Thoracic aorta (tissue), 2 donors: Measurements from ENCODE around the gene RILPL1. TPM values are rescaled to one million over a fixed set of nuclear protein-coding genes. Genes with fewer than 3 reads are reported as not detected.
"Not testable (repeated sequence)": the region's sequence is repeated elsewhere in the genome, so short reads cannot be mapped to it uniquely, and the experiment has no call there.

Source experiments
- ATAC-seq: fragments of 150-250 bp; one replicate; pipeline ENCODE4 v1.8.0; 2017; ENCODE audit warnings: low read depth; ENCODE audit not compliant: insufficient number of reproducible peaks, low FRiP score
- DNase-seq: peaks from one replicate; pipeline ENCODE4 v3.0.0-alpha.2; 2020; ENCODE audit warnings: low spot score
- H3K27ac ChIP-seq, 2 donors: fragments of 200-600 bp; sonication (generic); 1 replicate in 1 of 2; 2 replicates in 1 of 2; pipeline ENCODE4 v1.5.1; 2016; ENCODE audit warnings: mild to moderate bottlenecking in 2 of 2, moderate library complexity in 2 of 2
- H3K27me3 ChIP-seq: fragments of 200-600 bp; sonication (generic); replicated peaks from 2 replicates; pipeline ENCODE4 v1.6.0; 2016; ENCODE audit warnings: mild to moderate bottlenecking; ENCODE audit not compliant: insufficient read depth
- H3K36me3 ChIP-seq: fragments of 200-600 bp; sonication (generic); one replicate; pipeline ENCODE4 v1.5.1; 2016
- H3K4me1 ChIP-seq, 2 donors: fragments of 200-600 bp; sonication (generic); 1 replicate in 1 of 2; 2 replicates in 1 of 2; pipeline versions ENCODE4 v1.5.1 to v1.6.0; 2016; ENCODE audit warnings: low read depth in 2 of 2, mild to moderate bottlenecking in 1 of 2; ENCODE audit not compliant: control insufficient read depth in 1 of 2
- H3K4me3 ChIP-seq: fragments of 200-600 bp; sonication (generic); 2 replicates; pipeline ENCODE4 v1.5.1; 2016; ENCODE audit warnings: mild to moderate bottlenecking
- H3K9me3 ChIP-seq: fragments of 200-600 bp; sonication (generic); 2 replicates; pipeline ENCODE4 v1.5.1; 2016
- total RNA-seq, 2 donors: library from RNA; depleted of rRNA; stranded (reverse); fragments of >200 nt; gene quantifications; one replicate each; pipeline versions ENCODE4 v1.1.0 to v1.2.3, GENCODE V29; 2016
- TF ChIP-seq, protein P1 (sequence below): fragments of 200-600 bp; sonication (generic); IDR thresholded peaks from one replicate; pipeline ENCODE4 v1.5.1; 2019; ENCODE audit warnings: antibody characterized with exemption

Gene RILPL1
- total RNA-seq, 2 donors from 2014 or later: 29.0 to 49.7 TPM

DNA sequence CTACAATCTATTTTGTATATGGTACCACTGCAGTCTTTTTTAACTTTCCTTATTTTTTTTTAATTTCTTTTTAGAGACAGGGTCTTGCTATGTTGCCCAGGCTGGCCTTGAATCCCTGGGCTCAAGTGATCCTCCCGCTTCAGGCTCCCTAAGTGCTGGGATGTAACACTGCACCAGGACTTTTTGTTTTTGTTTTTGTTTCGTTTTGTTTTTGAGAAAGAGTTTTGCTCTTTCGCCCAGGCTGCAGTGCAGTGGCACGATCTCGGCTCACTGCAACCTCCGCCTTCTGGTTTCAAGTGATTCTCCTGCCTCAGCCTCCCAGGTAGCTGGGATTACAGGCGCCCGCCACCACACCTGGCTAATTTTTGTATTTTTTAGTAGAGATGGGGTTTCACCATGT is 104.4 kb downstream of the RILPL1 start:
- peaks cover 32% of the 10 kb centered on the region for H3K36me3 ChIP-seq
- H3K27ac ChIP-seq, ATAC-seq, H3K4me3 ChIP-seq, H3K27me3 ChIP-seq, H3K9me3 ChIP-seq, DNase-seq: not testable (repeated sequence)
- H3K4me1 ChIP-seq: peaks cover 14 to 20% of the 10 kb centered on the region in 2 donors

DNA sequence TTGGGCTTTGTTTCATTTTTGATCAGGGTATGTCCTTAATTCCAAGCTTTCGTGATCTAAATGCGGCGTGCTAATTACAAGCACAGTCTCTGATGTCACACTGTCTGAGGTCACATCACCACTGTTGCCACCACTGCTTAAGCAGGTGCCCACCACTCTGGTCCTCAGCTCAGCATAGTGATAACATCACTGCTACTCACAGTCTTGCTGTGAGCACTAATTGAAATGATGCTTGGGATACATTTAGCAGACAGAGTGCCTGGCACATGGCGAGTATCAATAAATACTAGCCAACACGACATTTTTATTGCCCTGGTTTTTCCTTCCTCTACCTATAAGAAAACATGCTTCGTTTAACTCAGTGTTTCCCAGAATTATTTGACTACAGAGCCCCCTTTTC is 104.9 kb downstream of the RILPL1 start:
- Histone ChIP-seq H3K27me3 (no peaks in the 10 kb centered on the region), H3K36me3 (peaks cover 32% of the 10 kb centered on the region), H3K4me1 (peaks cover 11 to 15% of the 10 kb centered on the region in 2 donors), H3K27ac (no peak overlapping the region), H3K4me3 (no peak overlapping the region), H3K9me3 (no peaks in the 10 kb centered on the region)
- TF ChIP-seq, protein P1, sequence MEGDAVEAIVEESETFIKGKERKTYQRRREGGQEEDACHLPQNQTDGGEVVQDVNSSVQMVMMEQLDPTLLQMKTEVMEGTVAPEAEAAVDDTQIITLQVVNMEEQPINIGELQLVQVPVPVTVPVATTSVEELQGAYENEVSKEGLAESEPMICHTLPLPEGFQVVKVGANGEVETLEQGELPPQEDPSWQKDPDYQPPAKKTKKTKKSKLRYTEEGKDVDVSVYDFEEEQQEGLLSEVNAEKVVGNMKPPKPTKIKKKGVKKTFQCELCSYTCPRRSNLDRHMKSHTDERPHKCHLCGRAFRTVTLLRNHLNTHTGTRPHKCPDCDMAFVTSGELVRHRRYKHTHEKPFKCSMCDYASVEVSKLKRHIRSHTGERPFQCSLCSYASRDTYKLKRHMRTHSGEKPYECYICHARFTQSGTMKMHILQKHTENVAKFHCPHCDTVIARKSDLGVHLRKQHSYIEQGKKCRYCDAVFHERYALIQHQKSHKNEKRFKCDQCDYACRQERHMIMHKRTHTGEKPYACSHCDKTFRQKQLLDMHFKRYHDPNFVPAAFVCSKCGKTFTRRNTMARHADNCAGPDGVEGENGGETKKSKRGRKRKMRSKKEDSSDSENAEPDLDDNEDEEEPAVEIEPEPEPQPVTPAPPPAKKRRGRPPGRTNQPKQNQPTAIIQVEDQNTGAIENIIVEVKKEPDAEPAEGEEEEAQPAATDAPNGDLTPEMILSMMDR: no peak
- ATAC-seq: no peak
- DNase-seq: no peak

DNA sequence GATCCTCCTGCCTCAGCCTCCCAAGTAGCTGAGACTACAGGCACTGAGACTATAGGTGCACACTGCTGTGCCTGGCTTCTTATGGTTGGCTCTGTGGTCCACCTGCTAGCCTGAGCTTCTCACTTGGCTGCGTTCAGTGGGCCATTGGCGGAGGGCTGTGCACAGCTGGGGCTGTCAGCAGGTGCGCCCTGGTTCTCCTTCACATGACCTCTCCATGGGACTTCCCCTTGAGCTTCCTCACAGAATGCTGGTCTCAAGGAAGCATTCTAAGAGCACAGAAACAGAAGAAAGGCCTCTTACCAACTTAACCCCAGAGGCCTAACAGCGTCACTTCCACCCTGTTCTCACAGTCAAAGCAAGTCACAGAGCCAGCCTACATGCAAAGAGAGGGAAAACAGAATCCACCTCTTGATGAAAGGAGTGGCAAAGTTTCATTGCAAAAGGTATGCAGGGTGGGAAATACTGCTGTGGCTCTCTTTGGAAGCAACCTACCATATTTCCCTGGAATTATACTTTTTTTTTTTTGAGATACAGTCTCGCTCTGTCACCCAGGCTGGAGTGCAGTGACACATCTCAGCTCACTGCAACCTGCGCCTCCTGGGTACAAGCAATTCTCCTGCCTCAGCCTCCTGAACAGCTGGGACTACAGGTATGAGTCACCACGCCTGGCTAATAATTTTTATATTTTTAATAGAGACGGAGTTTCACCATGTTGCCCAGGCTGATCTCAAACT is 106.3 kb downstream of the RILPL1 start:
- Histone ChIP-seq H3K4me3 (no peak overlapping the region), H3K4me1 (peaks cover 4 to 5% of the 10 kb centered on the region in 2 donors), H3K27me3 (no peaks in the 10 kb centered on the region), H3K27ac (peak overlapping the region in 1 of 2 donors; percentile 28), H3K36me3 (peaks cover 39% of the 10 kb centered on the region), H3K9me3 (no peaks in the 10 kb centered on the region)
- TF ChIP-seq, protein P1: no peak
- DNase-seq (no peak), ATAC-seq (no peak)

DNA sequence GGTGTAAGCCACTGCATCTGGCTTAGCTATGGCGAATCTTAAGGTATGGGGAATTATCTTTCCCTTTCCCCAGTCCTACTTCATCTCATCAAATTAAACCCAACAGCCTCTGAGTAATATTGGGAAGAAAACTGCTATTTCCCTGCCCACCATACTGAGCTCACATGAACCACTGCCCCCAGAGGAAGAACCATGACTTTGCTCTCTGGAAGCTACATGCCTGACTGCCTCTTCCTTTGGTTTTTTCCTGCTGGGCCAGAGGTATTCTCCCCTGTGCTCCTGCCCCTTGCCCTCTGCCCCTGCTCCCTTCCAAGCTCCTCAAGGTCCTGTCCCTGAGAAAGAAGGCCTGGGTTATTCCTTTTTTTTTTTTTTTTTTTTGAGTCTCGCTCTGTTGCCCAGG is 112.2 kb downstream of the RILPL1 start:
- peaks cover 21% of the 10 kb centered on the region for H3K36me3 ChIP-seq
- no peak overlapping the region for H3K4me3 ChIP-seq
- H3K27me3 ChIP-seq: no peaks in the 10 kb centered on the region
- H3K27ac ChIP-seq: no peak overlapping the region
- TF ChIP-seq, protein P1: no peak
- H3K4me1 ChIP-seq: no peaks in the 10 kb centered on the region
- no peak for DNase-seq
- no peaks in the 10 kb centered on the region for H3K9me3 ChIP-seq
- no peak for ATAC-seq

Other genes starting within 250 kb of the RILPL1 start
- 10 to 100 TPM; 15.6 to 25.0 TPM for gene SBNO1, start 168.9 kb downstream of the RILPL1 start, total RNA-seq
- gene KMT5A, start 149.6 kb downstream of the RILPL1 start, total RNA-seq: 10 to 100 TPM; 34.1 to 42.7 TPM
- 10 to 100 TPM; 15.9 to 18.1 TPM for gene RILPL2, start 97.0 kb downstream of the RILPL1 start, total RNA-seq
- 10 to 100 TPM; 27.8 to 73.9 TPM for gene SNRNP35, start 75.6 kb downstream of the RILPL1 start, total RNA-seq
- gene TMED2, start 50.8 kb upstream of the RILPL1 start, total RNA-seq: 100 to 1,000 TPM; 150 to 152 TPM
- gene DDX55, start 68.4 kb upstream of the RILPL1 start, total RNA-seq: 10 to 100 TPM; 20.6 to 41.8 TPM
- gene EIF2B1, start 100.0 kb upstream of the RILPL1 start, total RNA-seq: 100 to 1,000 TPM; 154 to 177 TPM
- 10 to 100 TPM; 17.4 to 29.9 TPM for gene GTF2H3, start 100.1 kb upstream of the RILPL1 start, total RNA-seq
- 1 to 10 TPM; 4.6 to 8.7 TPM for gene TCTN2, start 137.4 kb upstream of the RILPL1 start, total RNA-seq
- 10 to 100 TPM; 14.1 to 32.9 TPM for gene ATP6V0A2, start 178.6 kb upstream of the RILPL1 start, total RNA-seq
- under 1 TPM; under 0.01 to 0.14 TPM for gene DNAH10, start 228.6 kb upstream of the RILPL1 start, total RNA-seq